ENCODE data around the gene ZNF213. TPM values are rescaled to one million over a fixed set of nuclear protein-coding genes. Genes with fewer than 3 reads are reported as not detected.

ZNF213 gene
- polyA plus RNA-seq, 1 donor (not counting 4 experiments of a cell fraction or from before 2014, with no cell fraction given), result 0.51 TPM

- no peaks in the 10 kb centered on the region for H3K36me3 ChIP-seq (ENCODE audit: control insufficient read depth in 2 of 2, extremely low read depth in 1 of 2, insufficient read depth in 2 of 2, low read length in 2 of 2)
- no peak overlapping the region for H3K4me3 ChIP-seq (ENCODE audit: control insufficient read depth in 2 of 3, extremely low read depth in 1 of 3, insufficient read depth in 2 of 3, low read depth in 1 of 3, low read length in 3 of 3)
- no peak overlapping the region for H2AFZ ChIP-seq (ENCODE audit: control insufficient read depth, low read length)
- H3K9ac ChIP-seq (ENCODE audit: control insufficient read depth, extremely low read depth, insufficient read depth, low read length), result no peak overlapping the region
- no peaks in the 10 kb centered on the region for H4K20me1 ChIP-seq (ENCODE audit: control insufficient read depth, extremely low read depth, insufficient read depth, low read length)
- DNase-seq (ENCODE audit: low read depth, low spot score), result no peak
- no peaks in the 10 kb centered on the region for H3K9me1 ChIP-seq (ENCODE audit: control insufficient read depth, extremely low read depth, insufficient read depth, low read length)
- FAIRE-seq, result no peak
- no peaks in the 10 kb centered on the region for H3K79me2 ChIP-seq (ENCODE audit: control insufficient read depth, insufficient read depth, low read length)
- no peaks in the 10 kb centered on the region for H3K9me3 ChIP-seq (ENCODE audit: control insufficient read depth, low read depth, low read length)
- H3K4me1 ChIP-seq (ENCODE audit: control insufficient read depth, extremely low read depth, insufficient read depth, low read length), result peaks cover 11% of the 10 kb centered on the region
- no peak overlapping the region for H3K27ac ChIP-seq (ENCODE audit: control insufficient read depth, insufficient read depth, low read length)
- dilution Hi-C loops (cut with MboI; ENCODE audit: extremely low pct_ligation_motif_present, low sequenced_read_pairs), result no loop called here
- TF ChIP-seq EZH2 (IDR thresholded peaks at IDR 0.05; ENCODE audit: low read length) (no peak), CTCF (optimal IDR thresholded peaks at IDR 0.05 in 1 of 3, IDR thresholded peaks at IDR 0.05 in 1 of 3, conservative IDR thresholded peaks at IDR 0.05 in 1 of 3; ENCODE audit: extremely low read depth in 1 of 3, insufficient read depth in 2 of 3, low read length in 3 of 3) (no peak)
- no peak overlapping the region for H3K4me2 ChIP-seq (ENCODE audit: control insufficient read depth, extremely low read depth, insufficient read depth, low read depth, low read length)
- no peaks in the 10 kb centered on the region for H3K27me3 ChIP-seq (ENCODE audit: control insufficient read depth, extremely low read depth, insufficient read depth, low read length)
Observed at GRCh38 chr16:3097266-3097665, 37.6 kb upstream of the ZNF213 start.

- Histone ChIP-seq H3K27me3 (ENCODE audit: control insufficient read depth, extremely low read depth, insufficient read depth, low read length) (no peaks in the 10 kb centered on the region), H3K27ac (ENCODE audit: control insufficient read depth, insufficient read depth, low read length) (no peak within 1 kb of the TSS), H3K4me3 (ENCODE audit: control insufficient read depth in 2 of 3, extremely low read depth in 1 of 3, insufficient read depth in 2 of 3, low read depth in 1 of 3, low read length in 3 of 3) (peak within 1 kb of the TSS in 1 of 3 experiments; percentile 6), H2AFZ (ENCODE audit: control insufficient read depth, low read length) (peak within 1 kb of the TSS; percentile 87), H3K9ac (ENCODE audit: control insufficient read depth, extremely low read depth, insufficient read depth, low read length) (no peak within 1 kb of the TSS), H3K36me3 (ENCODE audit: control insufficient read depth in 2 of 2, extremely low read depth in 1 of 2, insufficient read depth in 2 of 2, low read length in 2 of 2) (no peaks in the 10 kb centered on the region), H3K4me2 (ENCODE audit: control insufficient read depth, extremely low read depth, insufficient read depth, low read depth, low read length) (peak within 1 kb of the TSS; percentile 85), H3K9me3 (ENCODE audit: control insufficient read depth, low read depth, low read length) (no peaks in the 10 kb centered on the region), H3K79me2 (ENCODE audit: control insufficient read depth, insufficient read depth, low read length) (no peaks in the 10 kb centered on the region), H4K20me1 (ENCODE audit: control insufficient read depth, extremely low read depth, insufficient read depth, low read length) (no peaks in the 10 kb centered on the region), H3K4me1 (ENCODE audit: control insufficient read depth, extremely low read depth, insufficient read depth, low read length) (peaks cover 11% of the 10 kb centered on the region), H3K9me1 (ENCODE audit: control insufficient read depth, extremely low read depth, insufficient read depth, low read length) (no peaks in the 10 kb centered on the region)
- dilution Hi-C loops (cut with MboI; ENCODE audit: extremely low pct_ligation_motif_present, low sequenced_read_pairs), result no loop called here
- DNase-seq (ENCODE audit: low read depth, low spot score) (no peak), FAIRE-seq (no peak)
- TF ChIP-seq CTCF (optimal IDR thresholded peaks at IDR 0.05 in 1 of 3, IDR thresholded peaks at IDR 0.05 in 1 of 3, conservative IDR thresholded peaks at IDR 0.05 in 1 of 3; ENCODE audit: extremely low read depth in 1 of 3, insufficient read depth in 2 of 3, low read length in 3 of 3), result no peak
- no peak for TF ChIP-seq EZH2 (IDR thresholded peaks at IDR 0.05; ENCODE audit: low read length)
Observed at GRCh38 chr16:3098459-3099394, 36.1 kb upstream of the ZNF213 start, which contains the start of gene ZSCAN10. Gene ZSCAN10, minus strand, starts transcription at chr16:3099294. Its CDS starts 6,357 bp downstream, at chr16:3092937.

All from keratinocyte (primary cell).